Body of pancreas (tissue), 4 donors: ENCODE measurements around the gene CD82. TPM values are rescaled to one million over a fixed set of nuclear protein-coding genes. Genes with fewer than 3 reads are reported as not detected.

Experiments used
- ATAC-seq: fragments of 150-250 bp; one replicate; pipeline ENCODE4 v1.9.1; 2016
- DNase-seq, 4 donors: peaks; one replicate each; pipeline ENCODE4 v3.0.0-alpha.2; 2019
- H3K27ac ChIP-seq, 4 donors: fragments of 200-600 bp; sonication (generic); 1 replicate in 3 of 4; 2 replicates in 1 of 4; pipeline versions ENCODE4 v1.5.1 to v1.6.1; 2016 to 2019; ENCODE audit warnings: mild to moderate bottlenecking in 1 of 4, mixed read lengths in 1 of 4, moderate library complexity in 1 of 4
- H3K27me3 ChIP-seq, 2 donors: fragments of 200-600 bp; sonication (generic); one replicate each; pipeline ENCODE4 v1.6.0; 2016; ENCODE audit warnings: mild to moderate bottlenecking in 1 of 2
- H3K36me3 ChIP-seq, 2 donors: fragments of 200-600 bp; sonication (generic); replicated peaks in 1 of 2; 2 replicates each; pipeline ENCODE4 v1.5.1; 2016; ENCODE audit warnings: low read depth in 2 of 2; ENCODE audit not compliant: insufficient read depth in 1 of 2
- H3K4me1 ChIP-seq: fragments of 200-600 bp; sonication (generic); one replicate; pipeline ENCODE4 v1.6.0; 2016
- H3K4me3 ChIP-seq, 2 donors: fragments of 200-600 bp; sonication (generic); 1 replicate in 1 of 2; 2 replicates in 1 of 2; pipeline ENCODE4 v1.5.1; 2016 to 2019
- H3K9me3 ChIP-seq, 3 donors: fragments of 200-600 bp; sonication (generic); 1 replicate in 2 of 3; 2 replicates in 1 of 3; pipeline ENCODE4 v1.5.1; 2016
- CTCF ChIP-seq, 7 experiments: fragments of 450-650 bp in 4 of 7; fragments of 200-600 bp in 3 of 7; sonication (generic) in 3 of 7; IDR thresholded peaks; one replicate each; pipeline ENCODE4 v1.5.1; 2016 to 2019; ENCODE audit warnings: antibody characterized with exemption in 7 of 7
- POLR2A ChIP-seq, 3 donors: fragments of 450-650 bp; IDR thresholded peaks; one replicate each; pipeline ENCODE4 v1.6.1; 2016; ENCODE audit warnings: antibody characterized with exemption in 3 of 3, mild to moderate bottlenecking in 2 of 3
- WGBS, 2 donors: methylation state at CpG; one replicate each; pipeline ENCODE4 v1.1.5; 2017; 5-methylcytosine and 5-hydroxymethylcytosine counted together
- intact Hi-C: fragments of 100-400 bp; cut with DNase I; formaldehyde crosslinking; loops from one replicate; pipeline ENCODE4 v1.15.1; 2023
- total RNA-seq, 2 donors: library from RNA; depleted of rRNA; stranded (reverse); fragments of >200 nt; gene quantifications; one replicate each; pipeline ENCODE4 v1.1.0, GENCODE V29; 2016

CD82 gene
- total RNA-seq, 2 donors from 2014 or later, result 11.4 to 13.5 TPM

- 67 to 69% methylated on average over 6 to 8 of the region's 8 CpGs for WGBS, 2 donors
- Histone ChIP-seq H3K4me1 (no peaks in the 10 kb centered on the region), H3K27ac (no peak overlapping the region), H3K36me3 (no peaks in the 10 kb centered on the region), H3K27me3 (no peaks in the 10 kb centered on the region), H3K4me3 (no peak overlapping the region), H3K9me3 (no peaks in the 10 kb centered on the region)
- DNase-seq (no peak), ATAC-seq (no peak)
- TF ChIP-seq CTCF (IDR thresholded peaks at IDR 0.05), result no peak
- no peak for TF ChIP-seq POLR2A (IDR thresholded peaks at IDR 0.05)
- intact Hi-C loops, result no loop called here
Observed at GRCh38 chr11:44607987-44608386, 42.5 kb downstream of the CD82 start.

GRCh38 chr11:44608651-44608990 lies 43.2 kb downstream of the CD82 start:
- Histone ChIP-seq H3K9me3 (no peaks in the 10 kb centered on the region), H3K4me1 (no peaks in the 10 kb centered on the region), H3K4me3 (no peak overlapping the region), H3K27ac (no peak overlapping the region), H3K36me3 (no peaks in the 10 kb centered on the region), H3K27me3 (no peaks in the 10 kb centered on the region)
- ATAC-seq (no peak), DNase-seq (no peak)
- intact Hi-C loops, result no loop called here
- 89 to 95% methylated on average over 9 of the region's 9 CpGs for WGBS, 2 donors
- TF ChIP-seq CTCF (IDR thresholded peaks at IDR 0.05), result no peak
- TF ChIP-seq POLR2A (IDR thresholded peaks at IDR 0.05), result no peak

GRCh38 chr11:44608991-44609782 lies 43.7 kb downstream of the CD82 start:
- H3K36me3 ChIP-seq, result no peaks in the 10 kb centered on the region
- DNase-seq (no peak), ATAC-seq (no peak)
- TF ChIP-seq POLR2A (IDR thresholded peaks at IDR 0.05), result no peak
- TF ChIP-seq CTCF (IDR thresholded peaks at IDR 0.05), result no peak
- no peaks in the 10 kb centered on the region for H3K9me3 ChIP-seq
- no peaks in the 10 kb centered on the region for H3K4me1 ChIP-seq
- H3K27ac ChIP-seq, result no peak overlapping the region
- no peaks in the 10 kb centered on the region for H3K27me3 ChIP-seq
- 73 to 77% methylated on average over 10 to 11 of the region's 11 CpGs for WGBS, 2 donors
- H3K4me3 ChIP-seq, result no peak overlapping the region
- intact Hi-C loops, result no loop called here

GRCh38 chr11:44609783-44610155 lies 44.3 kb downstream of the CD82 start:
- no peak for DNase-seq
- ATAC-seq, result no peak
- Histone ChIP-seq H3K27ac (no peak overlapping the region), H3K4me3 (no peak overlapping the region), H3K4me1 (no peaks in the 10 kb centered on the region), H3K36me3 (no peaks in the 10 kb centered on the region), H3K9me3 (no peaks in the 10 kb centered on the region), H3K27me3 (no peaks in the 10 kb centered on the region)
- TF ChIP-seq CTCF (IDR thresholded peaks at IDR 0.05), result no peak
- TF ChIP-seq POLR2A (IDR thresholded peaks at IDR 0.05), result no peak
- intact Hi-C loops, result no loop called here
- 77 to 88% methylated on average over 3 of the region's 3 CpGs for WGBS, 2 donors
